Pancreas (tissue), 10 donors: ENCODE results near the gene NUDT16L1. TPM values are rescaled to one million over a fixed set of nuclear protein-coding genes. Genes with fewer than 3 reads are reported as not detected.

Experiments
- ATAC-seq, 4 donors: fragments of 200-7000 bp; cut with Tn5 transposase; one replicate each; pipeline versions ENCODE4 v1.8.0 to v1.9.1; 2020; ENCODE audit warnings: mild to moderate bottlenecking in 4 of 4, moderate library complexity in 4 of 4
- DNase-seq, 6 donors: peaks; one replicate each; pipeline ENCODE4 v3.0.0-alpha.2; 2020
- FAIRE-seq: peaks from 2 replicates; lab custom pipeline; 2012; peaks lifted over from hg19 to GRCh38; lab: Jason Lieb, UNC
- H3K27ac ChIP-seq, 4 donors: fragments of 200-600 bp; sonication (generic); 1 replicate in 3 of 4; 2 replicates in 1 of 4; pipeline versions ENCODE4 v1.5.0 to v1.8.0; 2020
- H3K27me3 ChIP-seq, 4 donors: fragments of 200-600 bp; one replicate each; pipeline ENCODE4 v1.8.0; 2021
- H3K36me3 ChIP-seq, 3 donors: fragments of 200-600 bp; sonication (generic) in 1 of 3; one replicate each; pipeline versions ENCODE4 v1.5.0 to v1.8.0; 2020 to 2021
- H3K4me1 ChIP-seq, 3 donors: fragments of 200-600 bp; one replicate each; pipeline ENCODE4 v1.8.0; 2021
- H3K4me3 ChIP-seq, 4 donors: fragments of 200-600 bp; sonication (generic) in 2 of 4; one replicate each; pipeline versions ENCODE4 v1.5.0 to v1.8.0; 2020 to 2021
- H3K9me3 ChIP-seq, 4 donors: fragments of 200-600 bp; one replicate each; pipeline ENCODE4 v1.8.0; 2021
- WGBS, 2 donors: extraction: QIAGEN DNeasy Blood & Tissue Kit; methylation state at CpG; one replicate each; pipeline ENCODE4 v1.1.7; 2013; 5-methylcytosine and 5-hydroxymethylcytosine counted together
- intact Hi-C, 3 donors: fragments of 100-400 bp; cut with DNase I; formaldehyde crosslinking; loops; one replicate each; pipeline versions ENCODE4 v1.11.1 to v1.14.2; 2022
- polyA plus RNA-seq, 2 donors: library from polyadenylated mRNA; stranded (reverse); fragments of 200-250 nt; gene quantifications; one replicate each; pipeline ENCODE4 v1.2.3, GENCODE V29; 2013
- total RNA-seq, 6 donors: library from RNA; stranded (reverse); fragmentation: NEBNext Ultra II Directional in 4 of 6; extraction: Animal tissue kit (Norgen Biotek cat#: 25700) in 4 of 6; gene quantifications; one replicate each; pipeline versions ENCODE4 v1.2.1 to v1.2.4, GENCODE V29; 2021 to 2023
- TF ChIP-seq, protein P1 (sequence below), 4 donors: fragments of 200-600 bp; sonication (generic) in 3 of 4; IDR thresholded peaks; one replicate each; pipeline versions ENCODE4 v1.5.0 to v1.8.0; 2021; ENCODE audit warnings: antibody characterized with exemption in 4 of 4
- donor health status: healthy with polysubstance abuse.
- donor health status: DM: no; HTN: no; CAD: no; lungs with moderate emphysema.
- donor health status: DM: no; HTN: no; CAD: no.
- donor health status: control.
- donor health status: control.
- donor health status: Bipolar disorder and iron deficiency.
- donor health status: DM: yes; HTN: yes; CAD: no.
- donor health status: DM: no; HTN: no; CAD: no.
- donor health status: DM: no; HTN: no; CAD: no.
- donor health status: DM: yes; HTN: yes; CAD: no.

The NUDT16L1 gene
- total and polyA plus RNA-seq, 8 donors = 7.0 to 32.3 (median 14.2) TPM

DNA sequence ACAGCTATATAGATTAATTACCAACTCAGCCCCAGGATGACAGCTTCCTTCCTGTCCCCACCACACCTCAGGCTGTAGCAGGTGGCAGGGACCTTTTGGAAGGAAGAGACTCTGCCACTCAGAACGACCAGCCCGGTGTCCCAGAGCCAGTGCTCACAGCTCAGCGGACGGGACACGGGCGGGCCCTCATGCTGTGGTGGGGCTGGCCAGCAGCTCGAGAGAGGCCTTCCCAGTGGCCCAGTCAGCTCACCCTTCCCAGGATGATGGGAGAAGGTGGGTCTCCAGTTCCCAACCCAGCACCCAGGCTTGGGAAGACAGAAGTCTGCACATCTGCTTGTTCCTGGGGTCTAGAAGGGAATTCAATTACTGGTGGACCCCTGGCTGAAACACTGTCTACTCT lies 10.5 kb downstream of the NUDT16L1 start:
- intact Hi-C loops = no loop called here
- Histone ChIP-seq H3K27me3 (no peaks in the 10 kb centered on the region), H3K36me3 (peaks cover under 1 to 47% (median 13%) of the 10 kb centered on the region in 3 donors), H3K4me3 (no peak overlapping the region), H3K9me3 (no peaks in the 10 kb centered on the region), H3K27ac (no peak overlapping the region), H3K4me1 (no peaks in the 10 kb centered on the region)
- FAIRE-seq = no peak
- ATAC-seq = no peak
- WGBS, 2 donors = 88 to 91% methylated on average over 7 of the region's 7 CpGs
- TF ChIP-seq, protein P1, sequence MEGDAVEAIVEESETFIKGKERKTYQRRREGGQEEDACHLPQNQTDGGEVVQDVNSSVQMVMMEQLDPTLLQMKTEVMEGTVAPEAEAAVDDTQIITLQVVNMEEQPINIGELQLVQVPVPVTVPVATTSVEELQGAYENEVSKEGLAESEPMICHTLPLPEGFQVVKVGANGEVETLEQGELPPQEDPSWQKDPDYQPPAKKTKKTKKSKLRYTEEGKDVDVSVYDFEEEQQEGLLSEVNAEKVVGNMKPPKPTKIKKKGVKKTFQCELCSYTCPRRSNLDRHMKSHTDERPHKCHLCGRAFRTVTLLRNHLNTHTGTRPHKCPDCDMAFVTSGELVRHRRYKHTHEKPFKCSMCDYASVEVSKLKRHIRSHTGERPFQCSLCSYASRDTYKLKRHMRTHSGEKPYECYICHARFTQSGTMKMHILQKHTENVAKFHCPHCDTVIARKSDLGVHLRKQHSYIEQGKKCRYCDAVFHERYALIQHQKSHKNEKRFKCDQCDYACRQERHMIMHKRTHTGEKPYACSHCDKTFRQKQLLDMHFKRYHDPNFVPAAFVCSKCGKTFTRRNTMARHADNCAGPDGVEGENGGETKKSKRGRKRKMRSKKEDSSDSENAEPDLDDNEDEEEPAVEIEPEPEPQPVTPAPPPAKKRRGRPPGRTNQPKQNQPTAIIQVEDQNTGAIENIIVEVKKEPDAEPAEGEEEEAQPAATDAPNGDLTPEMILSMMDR (IDR thresholded peaks at IDR 0.05) = no peak
- DNase-seq = peak in 1 of 6 donors; percentile 45

GRCh38 chr16:4704491-4704890 lies 11.1 kb downstream of the NUDT16L1 start:
- no peak overlapping the region for H3K27ac ChIP-seq
- ATAC-seq = no peak
- H3K4me1 ChIP-seq = no peaks in the 10 kb centered on the region
- no peaks in the 10 kb centered on the region for H3K9me3 ChIP-seq
- H3K27me3 ChIP-seq = no peaks in the 10 kb centered on the region
- H3K36me3 ChIP-seq = peaks cover 0 to 41% (median 13%) of the 10 kb centered on the region in 3 donors
- 85 to 87% methylated on average over 8 of the region's 8 CpGs for WGBS, 2 donors
- TF ChIP-seq, protein P1 (IDR thresholded peaks at IDR 0.05) = no peak
- intact Hi-C loops = no loop called here
- FAIRE-seq = no peak
- H3K4me3 ChIP-seq = no peak overlapping the region
- peak in 1 of 6 donors; percentile 24 for DNase-seq

- 96 to 97% methylated on average over 14 of the region's 14 CpGs for WGBS, 2 donors
Observed at GRCh38 chr16:4704913-4705312, 11.6 kb downstream of the NUDT16L1 start.

DNA sequence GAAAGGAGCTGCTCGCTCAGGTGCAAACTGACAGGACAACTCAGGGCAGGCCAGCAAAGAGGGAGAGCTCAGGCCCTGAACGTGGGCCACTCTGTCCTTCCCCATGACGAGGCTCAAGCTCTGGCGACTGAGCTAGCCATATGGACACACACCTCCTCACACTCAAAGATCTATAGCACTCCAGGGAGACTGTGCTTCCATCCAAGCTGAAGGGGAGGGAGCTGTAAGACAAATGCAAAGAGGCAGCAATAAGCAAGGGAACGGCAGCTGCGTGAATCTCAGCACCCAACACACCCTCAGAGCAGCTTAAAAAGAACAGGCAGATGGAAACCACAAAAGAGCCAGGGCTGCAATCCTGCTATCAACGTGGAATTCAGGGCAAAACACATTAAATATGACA lies 13.5 kb downstream of the NUDT16L1 start:
- FAIRE-seq = no peak

More at GRCh38 chr16:4704913-4705312, 11.6 kb downstream of the NUDT16L1 start:
- no peaks in the 10 kb centered on the region for H3K27me3 ChIP-seq
- ATAC-seq = no peak
- H3K4me1 ChIP-seq = no peaks in the 10 kb centered on the region
- TF ChIP-seq, protein P1 (IDR thresholded peaks at IDR 0.05) = no peak
- intact Hi-C loops = no loop called here
- H3K9me3 ChIP-seq = no peaks in the 10 kb centered on the region
- H3K36me3 ChIP-seq = peaks cover 0 to 37% (median 13%) of the 10 kb centered on the region in 3 donors
- DNase-seq = peak in 1 of 6 donors; percentile 30
- no peak overlapping the region for H3K27ac ChIP-seq
- H3K4me3 ChIP-seq = no peak overlapping the region
- no peak for FAIRE-seq

GRCh38 chr16:4709481-4709880 lies 16.1 kb downstream of the NUDT16L1 start:
- FAIRE-seq = no peak

More for the DNA sequence above, 13.5 kb downstream of the NUDT16L1 start:
- H3K4me3 ChIP-seq = no peak overlapping the region
- H3K9me3 ChIP-seq = no peaks in the 10 kb centered on the region
- H3K36me3 ChIP-seq = peaks cover 0 to 18% (median 6%) of the 10 kb centered on the region in 3 donors
- no peaks in the 10 kb centered on the region for H3K27me3 ChIP-seq
- ATAC-seq (no peak), DNase-seq (peak in 1 of 6 donors; percentile 12)
- 86 to 87% methylated on average over 7 of the region's 7 CpGs for WGBS, 2 donors
- intact Hi-C loops = no loop called here
- H3K4me1 ChIP-seq = no peaks in the 10 kb centered on the region
- TF ChIP-seq, protein P1 (IDR thresholded peaks at IDR 0.05) = no peak
- no peak overlapping the region for H3K27ac ChIP-seq

More at GRCh38 chr16:4709481-4709880, 16.1 kb downstream of the NUDT16L1 start:
- ATAC-seq = no peak
- Histone ChIP-seq H3K27me3 (no peaks in the 10 kb centered on the region), H3K27ac (no peak overlapping the region), H3K9me3 (no peaks in the 10 kb centered on the region), H3K4me1 (no peaks in the 10 kb centered on the region), H3K36me3 (peaks cover 0 to 11% (median 8%) of the 10 kb centered on the region in 3 donors), H3K4me3 (no peak overlapping the region)
- TF ChIP-seq, protein P1 (IDR thresholded peaks at IDR 0.05) = no peak
- 98 to 99% methylated on average over 4 of the region's 4 CpGs for WGBS, 2 donors
- intact Hi-C loops = no loop called here
- DNase-seq = no peak
